Measurements from ENCODE around the gene CTDSP2. TPM values are rescaled to one million over a fixed set of nuclear protein-coding genes. Genes with fewer than 3 reads are reported as not detected.
"Not testable (repeated sequence)": the region's sequence is repeated elsewhere in the genome, so short reads cannot be mapped to it uniquely, and the experiment has no call there.

The CTDSP2 gene
- total RNA-seq, 1 donor from 2014 or later = 150 TPM

- peak; percentile 97 for DNase-seq (ENCODE audit: low spot score)
Observed at GRCh38 chr12:57782608-57783465, 63.7 kb downstream of the CTDSP2 start, which contains the start of gene TSFM. Gene TSFM, plus strand, starts transcription at chr12:57782787. Its CDS starts 15 bp downstream, at chr12:57782802.

- DNase-seq (ENCODE audit: low spot score) = no peak
Observed at GRCh38 chr12:57782243-57782607, 64.3 kb downstream of the CTDSP2 start.

- no peak for DNase-seq (ENCODE audit: low spot score)
Observed at GRCh38 chr12:57781801-57782200, 64.7 kb downstream of the CTDSP2 start.

- DNase-seq (ENCODE audit: low spot score) = no peak
Observed at GRCh38 chr12:57781244-57781643, 65.3 kb downstream of the CTDSP2 start.

GRCh38 chr12:57780284-57780897 is 66.1 kb downstream of the CTDSP2 start:
- no peak for DNase-seq (ENCODE audit: low spot score)

- DNase-seq (ENCODE audit: low spot score) = no peak
Observed at GRCh38 chr12:57779736-57780135, 66.8 kb downstream of the CTDSP2 start.

GRCh38 chr12:57777911-57778310 is 68.6 kb downstream of the CTDSP2 start:
- no peak for DNase-seq (ENCODE audit: low spot score)

GRCh38 chr12:57777367-57777766 is 69.2 kb downstream of the CTDSP2 start:
- no peak for DNase-seq (ENCODE audit: low spot score)

GRCh38 chr12:57776247-57776587 is 70.3 kb downstream of the CTDSP2 start:
- no peak for DNase-seq (ENCODE audit: low spot score)

- DNase-seq (ENCODE audit: low spot score) = no peak
Observed at GRCh38 chr12:57775563-57776246, 70.8 kb downstream of the CTDSP2 start.

- no peak for DNase-seq (ENCODE audit: low spot score)
Observed at GRCh38 chr12:57775044-57775443, 71.5 kb downstream of the CTDSP2 start.

GRCh38 chr12:57774634-57775033 is 71.9 kb downstream of the CTDSP2 start:
- not testable (repeated sequence) for DNase-seq (ENCODE audit: low spot score)

- peak; percentile 46 for DNase-seq (ENCODE audit: low spot score)
Observed at GRCh38 chr12:57772429-57773322, 73.9 kb downstream of the CTDSP2 start, which contains the start of gene EEF1AKMT3. Gene EEF1AKMT3, plus strand, starts transcription at chr12:57772614. Its CDS starts 111 bp downstream, at chr12:57772725.

- DNase-seq (ENCODE audit: low spot score) = peak; percentile 96
Observed at GRCh38 chr12:57771873-57772428, 74.6 kb downstream of the CTDSP2 start, which contains the start of gene METTL1. Gene METTL1, minus strand, starts transcription at chr12:57772105. Its CDS starts 22 bp downstream, at chr12:57772083.

- peak; percentile 84 for DNase-seq (ENCODE audit: low spot score)
Observed at GRCh38 chr12:57771236-57771872, 75.2 kb downstream of the CTDSP2 start.

GRCh38 chr12:57770734-57771133 is 75.8 kb downstream of the CTDSP2 start:
- no peak for DNase-seq (ENCODE audit: low spot score)
